ENCODE results near the gene OASL. TPM values are rescaled to one million over a fixed set of nuclear protein-coding genes. Genes with fewer than 3 reads are reported as not detected.

Gene OASL
- total RNA-seq, 2 experiments from 2014 or later = 21.9 to 26.5 TPM

DNA sequence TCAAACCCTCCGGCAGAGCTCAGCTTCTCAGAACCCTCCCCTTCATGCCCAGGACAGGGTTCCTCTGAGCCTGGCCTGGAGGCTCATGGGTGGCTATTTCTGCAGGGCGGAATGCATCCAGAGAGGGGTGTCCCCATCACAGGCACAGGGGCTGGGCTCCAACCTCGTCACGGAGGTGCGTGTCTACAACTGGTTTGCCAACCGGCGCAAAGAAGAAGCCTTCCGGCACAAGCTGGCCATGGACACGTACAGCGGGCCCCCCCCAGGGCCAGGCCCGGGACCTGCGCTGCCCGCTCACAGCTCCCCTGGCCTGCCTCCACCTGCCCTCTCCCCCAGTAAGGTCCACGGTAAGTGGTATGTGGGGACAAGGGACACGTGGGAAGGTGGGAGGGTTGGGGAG lies 45.0 kb downstream of the OASL start:
- Mint-ChIP-seq H3K4me1 (ENCODE audit: low read depth) (no peaks in the 10 kb centered on the region), H3K27me3 (peaks cover 5% of the 10 kb centered on the region), H3K27ac (no peak overlapping the region), H3K36me3 (no peaks in the 10 kb centered on the region), H3K9me3 (no peaks in the 10 kb centered on the region), H3K4me3 (no peak overlapping the region)
- ChIA-PET CTCF (interaction anchor here (1.5 kb wide), 1 partner anchor 102 kb away, joined by 4 read pairs; no protein-coding TSS in a partner anchor), POLR2A (no interaction called here)
- intact Hi-C loops (cut with micrococcal nuclease) = no loop called here
- DNase-seq = no peak

DNA sequence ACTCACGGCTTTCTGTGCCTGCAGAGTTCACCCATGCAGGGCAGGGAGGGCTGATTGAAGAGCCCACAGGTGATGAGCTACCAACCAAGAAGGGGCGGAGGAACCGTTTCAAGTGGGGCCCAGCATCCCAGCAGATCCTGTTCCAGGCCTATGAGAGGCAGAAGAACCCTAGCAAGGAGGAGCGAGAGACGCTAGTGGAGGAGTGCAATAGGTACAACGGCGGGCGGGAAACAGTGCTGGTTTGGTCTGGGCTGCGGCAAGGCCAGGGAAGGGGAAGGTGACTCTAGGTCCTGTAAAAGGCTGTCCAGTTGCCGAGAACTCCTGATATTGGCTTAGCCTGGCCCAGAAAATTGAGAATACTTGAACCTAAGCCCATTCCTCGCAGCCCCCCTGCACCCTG lies 45.5 kb downstream of the OASL start:
- peaks cover 8% of the 10 kb centered on the region for H3K27me3 Mint-ChIP-seq
- H3K4me1 Mint-ChIP-seq (ENCODE audit: low read depth) = no peaks in the 10 kb centered on the region
- no peak for DNase-seq
- H3K27ac Mint-ChIP-seq = no peak overlapping the region
- no peaks in the 10 kb centered on the region for H3K9me3 Mint-ChIP-seq
- H3K4me3 Mint-ChIP-seq = no peak overlapping the region
- H3K36me3 Mint-ChIP-seq = no peaks in the 10 kb centered on the region
- ChIA-PET CTCF (interaction anchor here (0.7 to 1.5 kb wide), 2 partner anchors 103 to 353 kb away, joined by 3 to 4 read pairs; partner anchors contain the start of gene CABP1), POLR2A (no interaction called here)
- intact Hi-C loops (cut with micrococcal nuclease) = no loop called here

DNA sequence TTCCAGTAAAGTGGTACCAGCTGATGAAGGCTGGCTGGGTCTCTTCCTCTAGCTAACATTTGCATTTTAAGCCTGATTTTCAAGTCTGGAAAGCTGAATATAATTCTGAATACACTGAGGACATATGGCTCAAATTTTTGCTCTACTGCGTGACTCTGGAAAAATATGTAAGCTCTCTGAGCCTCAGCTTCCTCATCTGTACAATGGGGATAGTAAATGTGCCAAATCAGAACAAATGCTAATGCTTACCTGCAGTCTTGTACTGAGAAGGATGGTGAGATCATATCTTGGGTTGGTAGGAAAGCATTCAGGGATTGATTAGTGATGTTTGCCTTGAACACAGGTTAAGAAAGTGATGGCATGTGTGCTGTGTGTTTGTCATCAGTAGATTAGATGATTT lies 46.1 kb downstream of the OASL start:
- intact Hi-C loops (cut with micrococcal nuclease) = no loop called here
- Mint-ChIP-seq H3K27ac (no peak overlapping the region), H3K4me1 (ENCODE audit: low read depth) (no peaks in the 10 kb centered on the region), H3K36me3 (no peaks in the 10 kb centered on the region), H3K9me3 (no peaks in the 10 kb centered on the region), H3K27me3 (peaks cover 8% of the 10 kb centered on the region), H3K4me3 (no peak overlapping the region)
- no peak for DNase-seq
- CTCF ChIA-PET = interaction anchor here (0.7 to 1.5 kb wide), 6 partner anchors 12 to 352 kb away, joined by 3 to 7 read pairs (median 3); partner anchors contain the start of gene CABP1
- POLR2A ChIA-PET = no interaction called here

DNA sequence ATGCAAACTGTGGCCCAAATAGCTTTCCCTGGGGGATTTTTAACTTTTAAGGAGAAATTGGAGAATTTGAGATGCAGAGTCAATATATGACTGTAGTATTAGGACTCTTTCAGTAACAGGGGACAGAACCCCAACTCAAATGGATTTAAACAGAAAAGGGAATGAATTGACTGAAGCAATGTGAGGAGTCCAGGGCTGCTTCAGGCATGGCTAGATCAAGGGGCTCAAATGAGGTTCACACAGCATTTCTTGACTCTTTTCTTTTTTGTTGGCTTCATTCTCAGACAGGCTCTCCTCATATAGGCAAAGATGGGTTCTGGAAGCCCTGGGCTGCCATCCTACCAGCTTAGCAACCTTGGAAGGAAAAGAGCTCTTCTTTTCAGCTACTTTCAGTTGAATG lies 47.1 kb downstream of the OASL start:
- H3K27me3 Mint-ChIP-seq = peaks cover 8% of the 10 kb centered on the region
- intact Hi-C loops (cut with micrococcal nuclease) = no loop called here
- POLR2A ChIA-PET = interaction anchor here (0.5 kb wide), 1 partner anchor 109 kb away, joined by 3 read pairs; no protein-coding TSS in a partner anchor
- no peaks in the 10 kb centered on the region for H3K36me3 Mint-ChIP-seq
- H3K9me3 Mint-ChIP-seq = no peaks in the 10 kb centered on the region
- no peak for DNase-seq
- no peak overlapping the region for H3K4me3 Mint-ChIP-seq
- CTCF ChIA-PET = interaction anchor here (0.7 to 1.2 kb wide), 5 partner anchors 13 to 117 kb away, joined by 3 to 7 read pairs (median 3); no protein-coding TSS in a partner anchor
- H3K27ac Mint-ChIP-seq = no peak overlapping the region
- H3K4me1 Mint-ChIP-seq (ENCODE audit: low read depth) = no peaks in the 10 kb centered on the region

DNA sequence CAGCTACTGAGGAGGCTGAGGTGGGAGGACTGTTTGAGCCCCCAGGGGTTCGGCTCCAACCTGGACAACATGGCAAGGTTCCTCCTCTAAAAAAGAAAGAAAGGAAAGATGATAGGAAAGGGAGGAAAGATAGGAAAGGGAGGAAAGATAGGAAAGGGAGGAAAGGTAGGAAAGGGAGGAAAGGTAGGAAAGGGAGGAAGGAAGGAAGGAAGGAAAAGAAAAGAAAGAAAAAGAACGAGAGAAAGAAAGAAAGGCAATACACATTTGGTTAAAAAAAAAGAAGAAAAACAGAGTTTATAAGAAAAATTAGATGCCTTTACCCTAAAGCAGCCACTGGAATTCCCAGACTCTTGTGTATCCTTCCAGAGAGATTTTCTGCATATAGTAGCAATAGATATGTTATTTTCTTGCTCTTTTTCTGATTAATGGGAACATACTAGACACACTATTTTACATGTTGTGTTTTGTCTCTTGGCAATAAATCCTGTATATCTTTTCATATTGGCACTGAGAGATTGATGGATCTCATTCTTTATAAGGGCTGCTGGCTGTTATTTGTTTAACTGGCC lies 48.5 kb downstream of the OASL start:
- H3K4me3 Mint-ChIP-seq = no peak overlapping the region
- no peak overlapping the region for H3K27ac Mint-ChIP-seq
- CTCF ChIA-PET = no interaction called here

DNA sequence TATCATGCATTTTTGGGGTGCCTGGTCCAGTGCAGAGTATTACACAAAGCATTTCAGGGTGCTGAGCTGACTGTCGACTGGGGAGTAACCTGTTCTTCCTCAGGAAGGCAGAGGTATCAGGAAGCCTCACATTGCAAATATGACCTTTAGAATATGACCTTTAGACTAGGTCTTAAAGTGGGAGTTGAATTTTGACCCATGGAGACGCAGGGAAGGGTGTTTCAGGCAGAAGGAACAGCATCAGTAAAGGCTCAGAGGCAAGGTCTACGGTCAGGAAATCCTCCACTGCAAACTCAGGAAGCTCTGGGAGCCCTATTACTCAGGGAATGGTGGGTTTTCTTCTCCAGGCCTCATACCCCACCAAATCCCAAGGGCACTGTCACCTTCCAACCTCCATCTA lies 49.4 kb downstream of the OASL start:
- H3K4me3 Mint-ChIP-seq = no peak overlapping the region
- DNase-seq = no peak
- H3K4me1 Mint-ChIP-seq (ENCODE audit: low read depth) = no peaks in the 10 kb centered on the region
- intact Hi-C loops (cut with micrococcal nuclease) = no loop called here
- H3K27me3 Mint-ChIP-seq = peaks cover 7% of the 10 kb centered on the region
- no peaks in the 10 kb centered on the region for H3K36me3 Mint-ChIP-seq
- ChIA-PET POLR2A (no interaction called here), CTCF (interaction anchor here (0.9 to 1.5 kb wide), 3 partner anchors 15 to 71 kb away, joined by 3 read pairs; no protein-coding TSS in a partner anchor)
- H3K9me3 Mint-ChIP-seq = no peaks in the 10 kb centered on the region
- no peak overlapping the region for H3K27ac Mint-ChIP-seq

More for the DNA sequence above, 48.5 kb downstream of the OASL start:
- DNase-seq = no peak
- Mint-ChIP-seq H3K36me3 (no peaks in the 10 kb centered on the region), H3K27me3 (peaks cover 7% of the 10 kb centered on the region), H3K9me3 (no peaks in the 10 kb centered on the region), H3K4me1 (ENCODE audit: low read depth) (no peaks in the 10 kb centered on the region)
- intact Hi-C loops (cut with micrococcal nuclease) = no loop called here
- POLR2A ChIA-PET = no interaction called here

DNA sequence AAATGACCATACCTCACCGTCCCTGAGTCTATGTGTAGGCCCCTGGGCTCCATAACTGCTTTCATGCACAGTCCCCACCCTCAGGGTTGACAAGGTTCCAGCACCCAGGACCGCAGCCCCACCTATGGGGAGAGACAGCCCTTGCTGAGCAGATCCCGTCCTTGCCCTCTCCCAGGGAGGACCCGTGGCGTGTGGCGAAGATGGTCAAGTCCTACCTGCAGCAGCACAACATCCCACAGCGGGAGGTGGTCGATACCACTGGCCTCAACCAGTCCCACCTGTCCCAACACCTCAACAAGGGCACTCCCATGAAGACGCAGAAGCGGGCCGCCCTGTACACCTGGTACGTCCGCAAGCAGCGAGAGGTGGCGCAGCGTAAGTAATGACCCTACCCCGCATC lies 50.4 kb downstream of the OASL start:
- no peak for DNase-seq
- no peak overlapping the region for H3K4me3 Mint-ChIP-seq
- ChIA-PET CTCF (interaction anchor here (1.3 to 1.5 kb wide), 2 partner anchors 16 to 72 kb away, joined by 3 read pairs; no protein-coding TSS in a partner anchor), POLR2A (no interaction called here)
- no peaks in the 10 kb centered on the region for H3K36me3 Mint-ChIP-seq
- no peak overlapping the region for H3K27ac Mint-ChIP-seq
- no peaks in the 10 kb centered on the region for H3K4me1 Mint-ChIP-seq (ENCODE audit: low read depth)
- no peaks in the 10 kb centered on the region for H3K9me3 Mint-ChIP-seq
- intact Hi-C loops (cut with micrococcal nuclease) = no loop called here
- peaks cover 7% of the 10 kb centered on the region for H3K27me3 Mint-ChIP-seq

DNA sequence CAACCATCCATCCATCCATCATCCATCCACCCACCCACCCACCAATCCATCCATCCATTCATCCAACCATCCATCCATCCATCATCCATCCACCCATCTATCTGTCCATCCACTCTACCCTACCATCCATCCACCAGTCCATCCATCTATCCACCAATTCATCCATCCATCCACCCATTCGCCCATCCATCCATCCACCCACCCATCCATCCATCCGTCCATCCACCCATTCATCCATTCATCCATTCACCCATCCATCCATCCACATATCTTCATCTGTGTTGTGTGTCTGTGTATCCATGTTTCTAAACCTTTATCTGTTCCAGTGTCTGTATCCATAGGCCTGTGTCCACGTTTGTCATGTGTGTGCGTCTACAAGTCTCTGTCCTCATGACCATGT lies 50.8 kb downstream of the OASL start:
- H3K27ac Mint-ChIP-seq = peak overlapping the region; percentile 54
- peaks cover 7% of the 10 kb centered on the region for H3K27me3 Mint-ChIP-seq
- DNase-seq = no peak
- H3K4me1 Mint-ChIP-seq (ENCODE audit: low read depth) = no peaks in the 10 kb centered on the region
- intact Hi-C loops (cut with micrococcal nuclease) = no loop called here
- POLR2A ChIA-PET = no interaction called here
- H3K4me3 Mint-ChIP-seq = no peak overlapping the region
- H3K36me3 Mint-ChIP-seq = no peaks in the 10 kb centered on the region
- CTCF ChIA-PET = interaction anchor here (1.5 kb wide), 1 partner anchor 16 kb away, joined by 3 read pairs; no protein-coding TSS in a partner anchor
- no peaks in the 10 kb centered on the region for H3K9me3 Mint-ChIP-seq

DNA sequence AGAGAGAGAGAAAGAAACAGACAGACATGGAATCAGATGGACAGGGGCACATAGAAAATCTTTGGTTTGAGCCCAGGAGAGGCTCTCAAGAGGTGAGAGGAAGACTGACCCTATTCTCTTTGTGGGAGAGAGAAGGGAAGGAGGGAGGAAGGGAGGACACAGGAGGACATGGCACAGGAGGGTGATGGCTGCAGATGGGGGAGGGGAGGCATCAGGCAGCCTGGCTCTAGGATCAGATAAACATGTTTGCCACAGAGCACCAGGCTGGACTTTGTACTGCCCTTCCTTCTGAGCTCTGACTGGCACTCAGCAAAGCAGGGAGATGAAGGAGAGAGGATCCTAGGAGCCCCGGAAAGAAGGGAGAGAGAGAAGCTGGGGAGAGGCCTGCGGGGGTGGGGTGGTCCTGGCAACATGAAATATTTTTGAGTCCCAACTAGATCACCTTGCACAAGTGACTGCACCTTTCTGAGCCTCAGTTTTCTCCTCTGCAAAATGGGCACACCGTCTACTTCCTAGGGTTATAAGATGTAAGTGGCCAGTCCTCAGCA lies 54.6 kb downstream of the OASL start:
- DNase-seq = no peak
- Mint-ChIP-seq H3K4me1 (ENCODE audit: low read depth) (no peaks in the 10 kb centered on the region), H3K4me3 (no peak overlapping the region), H3K27ac (no peak overlapping the region), H3K36me3 (no peaks in the 10 kb centered on the region), H3K9me3 (no peaks in the 10 kb centered on the region), H3K27me3 (peaks cover 3% of the 10 kb centered on the region)
- intact Hi-C loops (cut with micrococcal nuclease) = no loop called here
- ChIA-PET CTCF (interaction anchor here (0.7 to 1.1 kb wide), 3 partner anchors 149 to 345 kb away, joined by 3 to 5 read pairs (median 4); no protein-coding TSS in a partner anchor), POLR2A (no interaction called here)

DNA sequence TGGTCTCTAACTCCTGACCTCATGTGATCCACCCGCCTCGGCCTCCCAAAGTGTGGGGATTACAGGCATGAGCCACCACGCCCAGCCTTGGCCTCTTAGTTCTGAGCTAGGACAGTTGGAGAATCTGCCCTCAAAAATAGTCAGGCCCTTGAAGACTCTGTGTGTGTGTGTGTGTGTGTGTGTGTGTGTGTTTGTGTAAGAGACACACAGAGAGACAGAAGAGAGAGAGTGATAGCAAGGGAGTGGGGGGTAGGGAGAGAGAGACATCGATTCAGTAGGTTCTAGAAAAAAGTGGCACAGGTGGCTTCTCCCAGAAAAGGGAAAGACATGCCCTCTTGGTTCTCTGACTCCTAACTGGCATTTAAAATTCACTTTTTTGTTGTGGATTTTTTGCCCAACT lies 55.3 kb downstream of the OASL start:
- intact Hi-C loops (cut with micrococcal nuclease) = no loop called here
- Mint-ChIP-seq H3K4me1 (ENCODE audit: low read depth) (no peaks in the 10 kb centered on the region), H3K36me3 (no peaks in the 10 kb centered on the region), H3K27ac (no peak overlapping the region), H3K4me3 (no peak overlapping the region), H3K27me3 (peaks cover 1% of the 10 kb centered on the region), H3K9me3 (no peaks in the 10 kb centered on the region)
- ChIA-PET CTCF (interaction anchor here (0.9 to 1.1 kb wide), 2 partner anchors 336 to 344 kb away, joined by 3 to 4 read pairs; no protein-coding TSS in a partner anchor), POLR2A (no interaction called here)
- DNase-seq = no peak

DNA sequence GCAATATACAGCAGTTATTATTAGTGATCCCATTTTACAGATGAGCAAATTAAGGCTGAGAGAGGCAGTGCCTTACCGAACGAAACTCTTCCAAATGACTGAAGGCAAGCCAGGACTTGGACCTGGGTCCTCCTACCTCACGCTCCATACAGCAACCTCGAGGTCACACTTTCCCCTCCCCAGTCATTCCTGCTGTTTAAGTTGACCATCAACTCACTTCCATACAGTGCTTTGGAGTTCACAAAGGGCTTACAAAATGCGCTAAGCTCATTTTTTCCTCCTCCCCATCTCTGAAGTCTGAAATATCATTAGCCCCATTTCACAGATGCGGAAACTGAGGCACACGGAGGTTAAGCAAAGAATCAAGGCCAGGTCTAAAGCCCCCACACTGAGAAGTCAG lies 56.4 kb downstream of the OASL start:
- Mint-ChIP-seq H3K36me3 (no peaks in the 10 kb centered on the region), H3K27me3 (no peaks in the 10 kb centered on the region), H3K9me3 (no peaks in the 10 kb centered on the region), H3K27ac (no peak overlapping the region), H3K4me3 (no peak overlapping the region), H3K4me1 (ENCODE audit: low read depth) (no peaks in the 10 kb centered on the region)
- ChIA-PET CTCF (interaction anchor here (0.7 to 3.3 kb wide), 2 partner anchors 11 to 125 kb away, joined by 3 to 9 read pairs; no protein-coding TSS in a partner anchor), POLR2A (no interaction called here)
- no peak for DNase-seq
- intact Hi-C loops (cut with micrococcal nuclease) = no loop called here

DNA sequence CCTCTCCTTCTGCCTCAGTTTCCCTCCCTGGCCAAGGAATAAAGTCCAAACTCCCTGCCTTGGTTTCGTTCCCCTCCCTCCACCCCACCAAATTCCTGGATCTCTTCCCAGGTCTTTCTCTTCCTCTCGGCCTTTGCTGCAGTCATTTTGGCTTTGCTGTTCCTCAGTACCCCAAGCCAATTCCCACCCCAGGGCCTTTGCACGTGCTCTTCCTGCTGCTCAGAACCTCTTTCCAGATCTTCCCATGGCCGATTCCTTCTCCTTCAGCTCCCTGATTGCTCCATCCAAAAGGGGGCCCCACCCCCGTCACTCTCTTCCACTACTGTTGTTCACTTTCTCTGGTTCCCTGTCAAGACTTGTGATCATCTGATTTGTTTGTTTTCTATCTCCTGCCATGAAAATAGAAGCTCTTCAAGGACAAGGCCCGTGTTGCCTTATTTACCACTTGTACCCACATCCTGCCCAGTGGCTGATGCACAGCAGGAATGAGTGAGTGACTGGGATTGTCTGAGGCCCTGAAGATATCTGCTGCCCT lies 57.6 kb downstream of the OASL start:
- no peak for DNase-seq
- no peaks in the 10 kb centered on the region for H3K9me3 Mint-ChIP-seq
- H3K4me1 Mint-ChIP-seq (ENCODE audit: low read depth) = no peaks in the 10 kb centered on the region
- no peak overlapping the region for H3K4me3 Mint-ChIP-seq
- intact Hi-C loops (cut with micrococcal nuclease) = no loop called here
- no peaks in the 10 kb centered on the region for H3K27me3 Mint-ChIP-seq
- POLR2A ChIA-PET = no interaction called here
- no peaks in the 10 kb centered on the region for H3K36me3 Mint-ChIP-seq
- CTCF ChIA-PET = interaction anchor here (3.3 kb wide), 1 partner anchor 10 kb away, joined by 9 read pairs; no protein-coding TSS in a partner anchor
- no peak overlapping the region for H3K27ac Mint-ChIP-seq
